Upper lobe of left lung (tissue), 4 donors: Measurements from ENCODE around the gene PDK2.

Experiments used
- POLR2A ChIP-seq, 4 donors: fragments of 450-650 bp; IDR thresholded peaks; one replicate each; pipeline ENCODE4 v1.5.1; 2016 to 2017; ENCODE audit warnings: antibody characterized with exemption in 4 of 4, mild to moderate bottlenecking in 2 of 4
- POLR2AphosphoS5 ChIP-seq, 2 donors: sonication (generic); formaldehyde crosslinking; IDR thresholded peaks; one replicate each; pipeline ENCODE4 v1.5.1; 2017; ENCODE audit warnings: antibody characterized with exemption in 2 of 2
- TF ChIP-seq, protein P1 (sequence below), 6 experiments: fragments of 450-650 bp in 4 of 6; fragments of 200-600 bp in 2 of 6; sonication (generic) in 2 of 6; IDR thresholded peaks; one replicate each; pipeline ENCODE4 v1.5.1; 2016 to 2019; ENCODE audit warnings: antibody characterized with exemption in 6 of 6

DNA sequence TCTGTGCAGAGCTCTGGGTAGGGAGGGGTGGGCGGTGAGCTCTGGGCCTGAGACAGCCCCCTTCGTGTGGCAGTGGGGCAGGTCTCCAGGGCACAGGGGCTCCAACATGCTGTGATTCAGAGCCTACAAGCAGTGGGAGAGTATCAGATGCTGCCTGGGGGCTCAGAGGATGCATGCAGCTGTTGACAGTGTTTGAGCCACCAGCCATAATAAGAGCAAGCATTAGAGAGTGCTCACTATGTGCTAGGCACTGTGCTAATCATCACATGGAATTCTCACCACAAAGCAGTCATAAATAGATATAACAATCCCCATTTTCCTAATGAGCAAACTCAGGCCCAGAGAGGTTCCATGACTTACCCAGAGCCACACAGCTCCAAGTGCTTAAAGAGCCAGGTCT is 8.1 kb downstream of the PDK2 start:
- TF ChIP-seq POLR2A (IDR thresholded peaks at IDR 0.05), result no peak
- TF ChIP-seq, protein P1, sequence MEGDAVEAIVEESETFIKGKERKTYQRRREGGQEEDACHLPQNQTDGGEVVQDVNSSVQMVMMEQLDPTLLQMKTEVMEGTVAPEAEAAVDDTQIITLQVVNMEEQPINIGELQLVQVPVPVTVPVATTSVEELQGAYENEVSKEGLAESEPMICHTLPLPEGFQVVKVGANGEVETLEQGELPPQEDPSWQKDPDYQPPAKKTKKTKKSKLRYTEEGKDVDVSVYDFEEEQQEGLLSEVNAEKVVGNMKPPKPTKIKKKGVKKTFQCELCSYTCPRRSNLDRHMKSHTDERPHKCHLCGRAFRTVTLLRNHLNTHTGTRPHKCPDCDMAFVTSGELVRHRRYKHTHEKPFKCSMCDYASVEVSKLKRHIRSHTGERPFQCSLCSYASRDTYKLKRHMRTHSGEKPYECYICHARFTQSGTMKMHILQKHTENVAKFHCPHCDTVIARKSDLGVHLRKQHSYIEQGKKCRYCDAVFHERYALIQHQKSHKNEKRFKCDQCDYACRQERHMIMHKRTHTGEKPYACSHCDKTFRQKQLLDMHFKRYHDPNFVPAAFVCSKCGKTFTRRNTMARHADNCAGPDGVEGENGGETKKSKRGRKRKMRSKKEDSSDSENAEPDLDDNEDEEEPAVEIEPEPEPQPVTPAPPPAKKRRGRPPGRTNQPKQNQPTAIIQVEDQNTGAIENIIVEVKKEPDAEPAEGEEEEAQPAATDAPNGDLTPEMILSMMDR (IDR thresholded peaks at IDR 0.05), result no peak
- no peak for TF ChIP-seq POLR2AphosphoS5 (IDR thresholded peaks at IDR 0.05)
